ENCODE results near the gene RGS2.

- no peak for TF ChIP-seq CTCF (conservative IDR thresholded peaks at IDR 0.05)
- no peak for TF ChIP-seq EZH2 (IDR thresholded peaks at IDR 0.05; ENCODE audit: low read depth)
Measured at GRCh38 chr1:192814805-192815204, 6.0 kb downstream of the RGS2 start.
